PFSK-1 (cell line): ENCODE measurements around the gene TBP.

Experiments used
- FOXP2 ChIP-seq: optimal IDR thresholded peaks from 2 replicates; pipeline ENCODE3; 2011; ENCODE audit warnings: borderline replicate concordance, control low read depth, inconsistent platforms; ENCODE audit not compliant: insufficient read depth; ENCODE audit errors: extremely low read length, extremely low read depth
- POLR2AphosphoS5 ChIP-seq: IDR thresholded peaks from 2 replicates; pipeline ENCODE4 v1.6.1; 2012; ENCODE audit warnings: low read depth, mild to moderate bottlenecking, control low read depth, low read length, moderate library complexity
- SIN3A ChIP-seq: IDR thresholded peaks from 2 replicates; pipeline ENCODE4 v1.6.1; 2012; ENCODE audit warnings: mild to moderate bottlenecking, low read length, moderate library complexity, borderline replicate concordance; ENCODE audit not compliant: insufficient read depth
- TAF1 ChIP-seq: IDR thresholded peaks from 2 replicates; pipeline ENCODE4 v1.6.1; 2012; ENCODE audit warnings: low read length, control low read depth, borderline replicate concordance; ENCODE audit not compliant: insufficient read depth
- TF ChIP-seq, protein P1 (sequence below), 2 experiments: IDR thresholded peaks; 2 replicates each; pipeline versions ENCODE4 v1.6.1 to v1.8.0; 2011 to 2012; ENCODE audit warnings: low read depth in 2 of 2, low read length in 2 of 2, control low read depth in 1 of 2, inconsistent platforms in 1 of 2, mild to moderate bottlenecking in 1 of 2, moderate library complexity in 1 of 2; ENCODE audit not compliant: insufficient read depth in 1 of 2

TBP gene

GRCh38 chr6:170555305-170555704, 1.1 kb downstream of the TBP start:
- no peak for TF ChIP-seq POLR2AphosphoS5
- TF ChIP-seq, protein P1, sequence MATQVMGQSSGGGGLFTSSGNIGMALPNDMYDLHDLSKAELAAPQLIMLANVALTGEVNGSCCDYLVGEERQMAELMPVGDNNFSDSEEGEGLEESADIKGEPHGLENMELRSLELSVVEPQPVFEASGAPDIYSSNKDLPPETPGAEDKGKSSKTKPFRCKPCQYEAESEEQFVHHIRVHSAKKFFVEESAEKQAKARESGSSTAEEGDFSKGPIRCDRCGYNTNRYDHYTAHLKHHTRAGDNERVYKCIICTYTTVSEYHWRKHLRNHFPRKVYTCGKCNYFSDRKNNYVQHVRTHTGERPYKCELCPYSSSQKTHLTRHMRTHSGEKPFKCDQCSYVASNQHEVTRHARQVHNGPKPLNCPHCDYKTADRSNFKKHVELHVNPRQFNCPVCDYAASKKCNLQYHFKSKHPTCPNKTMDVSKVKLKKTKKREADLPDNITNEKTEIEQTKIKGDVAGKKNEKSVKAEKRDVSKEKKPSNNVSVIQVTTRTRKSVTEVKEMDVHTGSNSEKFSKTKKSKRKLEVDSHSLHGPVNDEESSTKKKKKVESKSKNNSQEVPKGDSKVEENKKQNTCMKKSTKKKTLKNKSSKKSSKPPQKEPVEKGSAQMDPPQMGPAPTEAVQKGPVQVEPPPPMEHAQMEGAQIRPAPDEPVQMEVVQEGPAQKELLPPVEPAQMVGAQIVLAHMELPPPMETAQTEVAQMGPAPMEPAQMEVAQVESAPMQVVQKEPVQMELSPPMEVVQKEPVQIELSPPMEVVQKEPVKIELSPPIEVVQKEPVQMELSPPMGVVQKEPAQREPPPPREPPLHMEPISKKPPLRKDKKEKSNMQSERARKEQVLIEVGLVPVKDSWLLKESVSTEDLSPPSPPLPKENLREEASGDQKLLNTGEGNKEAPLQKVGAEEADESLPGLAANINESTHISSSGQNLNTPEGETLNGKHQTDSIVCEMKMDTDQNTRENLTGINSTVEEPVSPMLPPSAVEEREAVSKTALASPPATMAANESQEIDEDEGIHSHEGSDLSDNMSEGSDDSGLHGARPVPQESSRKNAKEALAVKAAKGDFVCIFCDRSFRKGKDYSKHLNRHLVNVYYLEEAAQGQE (IDR thresholded peaks at IDR 0.05; ENCODE audit: insufficient read depth in 1 of 2, low read depth in 2 of 2, low read length in 2 of 2): no peak
- TF ChIP-seq TAF1: no peak
- TF ChIP-seq SIN3A: no peak
- no peak for TF ChIP-seq FOXP2

DNA sequence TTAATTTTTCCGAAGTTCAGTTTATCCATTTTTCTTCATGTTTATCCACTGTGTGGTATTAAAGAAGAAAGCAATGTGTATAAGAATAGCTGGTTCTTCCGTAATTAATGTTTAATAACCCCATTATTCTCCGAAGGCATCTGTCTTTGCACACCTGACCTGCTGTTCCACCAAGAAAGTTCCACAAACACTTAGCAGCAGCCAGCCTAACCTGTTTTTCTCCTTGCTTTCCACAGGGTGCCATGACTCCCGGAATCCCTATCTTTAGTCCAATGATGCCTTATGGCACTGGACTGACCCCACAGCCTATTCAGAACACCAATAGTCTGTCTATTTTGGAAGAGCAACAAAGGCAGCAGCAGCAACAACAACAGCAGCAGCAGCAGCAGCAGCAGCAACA, 7.4 kb downstream of the TBP start:
- TF ChIP-seq SIN3A: no peak
- no peak for TF ChIP-seq FOXP2
- TF ChIP-seq TAF1: no peak
- TF ChIP-seq, protein P1 (IDR thresholded peaks at IDR 0.05; ENCODE audit: insufficient read depth in 1 of 2, low read depth in 2 of 2, low read length in 2 of 2): no peak

- TF ChIP-seq POLR2AphosphoS5 (no peak), SIN3A (no peak), FOXP2 (no peak), TAF1 (no peak)
- TF ChIP-seq, protein P1 (IDR thresholded peaks at IDR 0.05; ENCODE audit: insufficient read depth in 1 of 2, low read depth in 2 of 2, low read length in 2 of 2): no peak
Measured at GRCh38 chr6:170564936-170565530, 10.9 kb downstream of the TBP start.

- TF ChIP-seq, protein P1 (IDR thresholded peaks at IDR 0.05; ENCODE audit: insufficient read depth in 1 of 2, low read depth in 2 of 2, low read length in 2 of 2): no peak
- TF ChIP-seq POLR2AphosphoS5 (no peak), FOXP2 (no peak), TAF1 (no peak), SIN3A (no peak)
Measured at GRCh38 chr6:170572704-170573466, 18.7 kb downstream of the TBP start.
